NCI-H146 treated with DMSO at 0.1 percent for 48 hours (cell line): ENCODE measurements around the gene GLTP.

Experiments used
- DNase-seq: peaks from one replicate; lab custom pipeline; 2025; ENCODE audit not compliant: unreplicated experiment; lab: John Stamatoyannopoulos, UW

GLTP gene

GRCh38 chr12:109844983-109845823 lies 35.1 kb downstream of the GLTP start:
- DNase-seq, result peak; percentile 53

DNA sequence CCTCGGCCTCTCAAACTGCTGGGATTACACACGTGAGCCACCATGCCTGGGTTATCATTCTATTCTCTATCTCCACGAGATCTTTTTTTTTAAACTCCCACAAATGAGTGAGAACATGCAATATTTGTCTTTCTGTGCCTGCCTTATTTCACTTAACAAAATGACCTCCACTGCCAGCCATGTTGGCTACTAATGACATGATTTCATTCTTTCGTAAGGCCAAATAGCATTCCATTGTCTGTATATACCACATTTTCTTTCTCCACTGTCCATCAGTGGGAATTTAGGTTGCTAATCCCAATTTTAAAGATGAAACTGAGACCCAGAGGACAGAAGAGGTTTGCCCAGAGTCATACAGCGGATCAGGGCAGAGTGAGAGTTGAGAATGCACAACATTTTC lies 36.2 kb downstream of the GLTP start:
- DNase-seq, result no peak

DNA sequence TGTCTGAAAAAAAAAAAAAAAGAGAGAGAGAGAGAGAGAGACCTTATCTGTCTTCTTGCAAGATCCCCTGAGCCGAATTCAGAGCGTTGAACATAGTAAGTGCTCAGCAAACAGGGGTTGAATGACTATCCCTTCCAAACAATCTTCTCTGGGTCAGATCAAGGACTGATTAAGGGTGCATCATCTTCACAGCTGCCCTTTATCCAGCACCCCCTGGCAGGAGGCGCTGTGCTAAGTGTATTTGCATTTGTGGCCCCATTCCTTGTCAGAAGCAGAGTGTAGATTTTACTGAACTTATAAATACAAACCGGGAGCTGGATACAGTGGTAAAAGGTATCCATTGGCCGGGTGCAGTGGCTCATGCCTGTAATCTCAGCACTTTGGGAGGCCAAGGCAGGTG lies 38.3 kb downstream of the GLTP start:
- DNase-seq, result no peak

DNA sequence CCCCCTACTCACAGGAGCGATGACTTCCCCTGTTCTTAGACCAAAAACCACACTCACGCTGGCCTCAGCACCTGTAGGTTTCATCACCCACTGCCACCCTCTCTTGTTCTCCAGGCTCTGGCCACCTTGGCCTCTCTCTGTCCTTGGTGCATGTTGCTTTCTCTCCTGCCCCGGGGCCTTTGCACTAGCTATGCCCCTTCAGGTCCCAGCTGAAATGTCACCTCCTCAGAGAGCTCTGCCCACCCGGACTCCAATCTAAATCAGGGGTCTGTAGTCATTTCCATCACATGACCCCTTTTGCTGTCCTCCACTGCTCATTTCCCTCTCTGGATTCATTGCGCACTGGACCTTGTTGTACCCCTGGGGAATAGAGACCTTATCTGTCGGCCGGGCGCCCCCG lies 39.0 kb downstream of the GLTP start:
- DNase-seq, result no peak

GRCh38 chr12:109840305-109841074 lies 39.9 kb downstream of the GLTP start:
- peak; percentile 81 for DNase-seq

- DNase-seq, result no peak
Observed at GRCh38 chr12:109839444-109839843, 40.9 kb downstream of the GLTP start.

DNA sequence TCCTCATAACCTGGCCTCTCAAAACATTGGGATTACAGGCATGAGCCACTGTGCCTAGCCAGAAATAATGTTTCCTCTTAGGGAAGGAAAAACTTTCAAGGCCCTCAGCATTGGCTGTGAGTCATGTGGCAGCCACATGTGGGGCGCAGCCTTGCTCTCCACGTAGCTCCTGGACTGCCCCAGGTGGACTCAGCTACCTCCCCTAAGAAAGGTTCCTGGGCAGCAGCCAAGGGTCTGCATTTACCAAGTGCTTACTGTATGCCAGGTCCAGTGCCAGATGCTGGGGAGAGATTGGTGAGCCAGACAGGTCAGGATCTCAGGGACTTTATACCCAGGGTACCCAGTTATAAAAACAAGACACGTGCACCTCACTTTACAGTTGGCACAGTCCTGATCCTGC lies 43.4 kb downstream of the GLTP start:
- DNase-seq, result no peak

DNA sequence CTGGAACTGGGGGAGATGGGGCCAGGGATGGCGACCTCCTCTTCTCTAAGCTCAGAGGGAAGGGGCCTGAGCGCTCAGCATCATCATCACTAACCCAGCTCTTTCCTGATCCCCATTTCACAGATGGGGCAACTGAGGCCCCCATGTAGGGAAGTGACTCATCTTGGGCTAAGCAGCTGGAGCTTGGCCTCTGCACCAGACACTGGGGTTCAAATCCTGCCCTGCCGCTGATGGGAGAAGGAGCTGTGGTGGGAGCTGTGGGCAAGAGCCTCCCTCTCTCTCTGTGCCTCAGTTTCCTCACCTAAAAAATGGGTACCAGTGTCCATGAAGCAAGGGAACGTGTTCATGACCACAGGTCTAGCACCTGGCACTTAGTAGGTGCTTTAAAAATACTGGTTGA lies 44.5 kb downstream of the GLTP start:
- DNase-seq, result no peak

DNA sequence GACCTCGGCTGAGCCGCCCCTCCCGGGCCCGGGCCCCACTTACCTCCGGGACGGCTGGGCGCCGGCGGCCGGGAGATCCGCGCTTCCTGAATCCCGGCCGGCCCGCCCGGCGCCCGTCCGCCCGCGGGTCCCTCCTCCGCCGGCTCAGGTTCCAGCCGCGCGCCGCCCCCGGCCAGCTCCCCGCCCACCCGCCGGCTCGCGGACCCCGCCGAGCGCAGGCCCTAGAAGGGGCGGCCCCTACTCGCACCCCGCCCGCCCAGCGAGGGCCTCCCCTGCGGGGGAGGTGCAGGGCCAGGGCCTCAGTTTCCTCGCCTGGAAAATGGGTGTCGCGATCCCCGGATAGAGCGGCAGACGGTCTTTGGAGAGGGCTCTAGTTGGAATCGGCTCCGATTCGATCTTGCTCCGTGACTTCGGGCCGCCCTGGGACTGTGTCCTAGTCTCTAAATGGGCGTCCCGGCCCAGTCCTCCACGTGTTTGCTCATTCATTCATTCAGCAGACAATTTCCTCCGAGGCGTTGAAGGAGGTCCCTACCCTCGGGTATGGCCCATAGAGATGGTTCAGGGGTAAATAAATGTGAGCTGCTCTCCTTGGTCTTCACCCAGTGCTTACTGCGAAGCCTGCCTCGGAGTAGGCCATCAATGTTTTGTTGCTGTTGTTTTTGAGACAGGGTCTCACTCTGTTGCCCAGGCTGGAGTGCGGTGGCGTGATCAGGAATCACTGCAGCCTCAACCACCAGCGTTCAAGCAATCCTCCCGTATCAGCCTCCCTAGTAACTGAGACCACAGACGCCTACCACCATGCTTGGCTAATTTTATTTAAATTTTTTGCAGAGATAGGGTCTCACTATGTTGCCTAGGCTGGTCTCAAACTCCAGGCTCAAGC lies 46.8 kb downstream of the GLTP start, which contains the start of gene TRPV4:
Gene TRPV4 (minus strand): TSS at position 92 of the 883 bp plus-strand sequence. CDS start 18,602 bp downstream, outside the sequence.
- no peak for DNase-seq

DNA sequence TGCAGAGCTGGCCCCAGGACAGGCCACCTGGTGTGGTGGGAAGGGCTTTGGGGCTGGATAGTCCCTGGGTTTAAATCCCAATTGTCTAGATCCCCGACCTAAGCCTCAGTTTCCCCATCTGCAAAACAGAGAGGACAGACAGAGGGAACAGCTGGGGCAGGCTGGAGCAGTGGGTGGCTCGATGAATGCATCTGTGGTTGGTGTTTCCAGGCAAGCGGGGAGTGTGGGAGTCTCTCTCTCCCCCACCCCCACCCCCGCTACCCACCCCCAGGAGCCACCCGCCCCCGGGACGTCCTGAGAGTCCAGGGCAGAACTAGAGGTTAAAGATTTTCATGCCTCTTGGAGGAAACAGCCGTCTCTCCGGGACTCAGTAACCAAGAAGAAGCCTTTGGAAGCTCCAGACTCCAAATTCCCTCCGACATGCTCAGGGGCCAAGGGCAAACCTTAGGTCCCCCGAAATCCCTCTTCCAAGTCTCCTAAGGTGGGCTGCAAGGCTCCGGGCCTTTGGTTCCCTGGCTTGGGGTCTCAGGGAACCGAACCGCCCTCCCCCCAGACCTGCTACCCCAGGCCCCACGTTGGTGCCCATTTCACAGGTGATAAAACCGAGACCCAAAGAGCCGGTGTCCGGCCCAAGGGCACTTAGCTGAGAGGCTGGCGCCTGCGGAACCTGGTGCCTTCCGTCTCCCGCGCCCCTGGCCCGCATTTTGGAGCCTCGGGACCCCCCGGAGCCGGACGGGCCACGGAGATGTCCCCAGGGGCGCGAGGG lies 47.6 kb downstream of the GLTP start:
- no peak for DNase-seq

DNA sequence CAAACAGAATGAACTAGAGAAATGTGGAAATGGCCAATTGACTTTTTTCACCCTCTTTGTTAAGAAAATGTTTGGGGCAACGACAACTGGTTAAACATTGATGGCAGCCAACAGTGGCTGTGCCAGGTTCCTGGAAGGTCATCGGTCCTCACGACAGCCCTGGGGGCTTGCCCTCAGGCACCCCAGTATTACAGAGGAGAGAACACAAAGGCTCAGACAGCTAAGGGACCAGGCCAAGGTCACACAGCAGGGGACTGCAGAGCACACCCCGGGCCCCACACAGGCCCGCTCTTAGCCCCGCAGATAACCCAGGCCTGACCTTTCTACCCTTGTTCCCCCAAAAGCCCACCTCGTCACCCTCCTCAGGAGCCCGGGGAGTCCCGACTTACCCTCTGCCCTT lies 48.4 kb downstream of the GLTP start:
- DNase-seq, result no peak

GRCh38 chr12:109831365-109831764 lies 49.0 kb downstream of the GLTP start:
- no peak for DNase-seq

- no peak for DNase-seq
Observed at GRCh38 chr12:109830718-109831117, 49.6 kb downstream of the GLTP start.

DNA sequence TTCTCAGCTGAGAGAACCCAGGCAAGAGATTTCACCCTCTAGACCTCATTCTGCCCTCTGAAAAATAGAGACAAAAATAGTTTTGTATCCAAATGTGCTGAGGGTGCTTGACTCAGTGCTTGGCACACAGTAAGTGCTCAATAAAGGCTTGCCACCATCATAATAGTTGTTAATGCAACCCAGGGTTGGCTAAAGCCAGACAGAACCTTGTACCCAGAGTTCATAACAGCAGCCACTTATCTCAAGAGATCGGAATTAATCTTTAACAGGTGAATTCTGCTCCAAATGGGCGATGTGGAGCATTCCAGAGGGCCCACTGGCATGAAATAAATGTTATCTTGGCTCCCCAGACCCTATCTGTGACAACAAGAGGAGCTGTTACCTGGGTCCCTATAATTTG lies 50.1 kb downstream of the GLTP start:
- DNase-seq, result no peak

DNA sequence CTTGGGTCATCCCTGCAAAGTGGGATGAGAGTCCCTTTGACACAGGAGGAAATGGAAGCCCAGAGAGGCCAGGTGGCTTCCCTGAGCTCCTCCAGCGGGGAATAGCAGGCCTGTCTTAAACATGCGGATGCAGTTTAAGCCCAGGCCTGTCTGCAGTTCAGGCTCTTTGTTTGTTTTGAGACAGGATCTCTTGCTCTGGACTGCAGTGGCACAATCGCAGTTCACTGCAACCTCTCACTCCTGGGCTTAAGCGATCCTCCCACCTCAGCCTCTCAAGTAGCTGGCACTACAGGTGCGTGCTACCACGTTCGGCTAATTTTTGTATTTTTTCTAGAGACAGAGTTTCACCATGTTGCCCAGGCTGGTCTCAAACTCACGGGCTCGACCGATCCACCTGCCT lies 50.7 kb downstream of the GLTP start:
- no peak for DNase-seq

- no peak for DNase-seq
Observed at GRCh38 chr12:109828754-109829511, 51.4 kb downstream of the GLTP start.

- DNase-seq, result no peak
Observed at GRCh38 chr12:109827566-109828550, 52.5 kb downstream of the GLTP start.

- no peak for DNase-seq
Observed at GRCh38 chr12:109827080-109827479, 53.3 kb downstream of the GLTP start.

GRCh38 chr12:109824731-109825130 lies 55.6 kb downstream of the GLTP start:
- no peak for DNase-seq
